HL-60 (cell line): ENCODE data around the gene NUDT14.

Experiments
- DNase-seq, 2 experiments: peaks; one replicate each; pipeline ENCODE4 v3.0.0-alpha.2; 2010 to 2020; ENCODE audit warnings: low read depth in 1 of 2, low spot score in 1 of 2
- H3K27ac ChIP-seq: fragments of 250-450 bp; sonication (Bioruptor Pico); replicated peaks from 2 replicates; pipeline ENCODE4 v1.5.1; 2020; ENCODE audit warnings: mild to moderate bottlenecking, moderate library complexity
- H3K27me3 ChIP-seq: fragments of 250-450 bp; sonication (Bioruptor Pico); 2 replicates; pipeline ENCODE4 v1.5.1; 2021; ENCODE audit warnings: mild to moderate bottlenecking, moderate library complexity; ENCODE audit not compliant: insufficient read depth, poor library complexity, severe bottlenecking
- H3K4me3 ChIP-seq: replicated peaks from 2 replicates; pipeline ENCODE4 v1.5.1; 2011; ENCODE audit warnings: mild to moderate bottlenecking, control low read depth, low read length; ENCODE audit not compliant: insufficient read depth
- CTCF ChIP-seq: IDR thresholded peaks from one replicate; pipeline ENCODE4 v1.5.1; 2011; ENCODE audit warnings: low read length, control low read depth, inconsistent platforms; ENCODE audit not compliant: insufficient read depth
- GABPA ChIP-seq: IDR thresholded peaks from 2 replicates; pipeline ENCODE4 v1.6.1; 2012; ENCODE audit warnings: low read depth
- POLR2AphosphoS5 ChIP-seq: IDR thresholded peaks from 2 replicates; pipeline ENCODE4 v1.6.1; 2012; ENCODE audit warnings: low read depth
- REST ChIP-seq: IDR thresholded peaks from 2 replicates; pipeline ENCODE4 v1.6.1; 2012; ENCODE audit warnings: low read depth; ENCODE audit not compliant: insufficient replicate concordance
- SPI1 ChIP-seq: IDR thresholded peaks from 2 replicates; pipeline ENCODE4 v1.6.1; 2012; ENCODE audit warnings: low read depth, mild to moderate bottlenecking, borderline replicate concordance

The NUDT14 gene

GRCh38 chr14:105207460-105207901 is 26.4 kb upstream of the NUDT14 start:
- H3K27ac ChIP-seq: no peak overlapping the region
- DNase-seq: no peak
- no peaks in the 10 kb centered on the region for H3K27me3 ChIP-seq
- no peak overlapping the region for H3K4me3 ChIP-seq
- TF ChIP-seq GABPA (no peak), REST (no peak), CTCF (no peak), POLR2AphosphoS5 (no peak), SPI1 (no peak)

GRCh38 chr14:105206873-105207272 is 25.8 kb upstream of the NUDT14 start:
- no peak overlapping the region for H3K27ac ChIP-seq
- no peak for DNase-seq
- no peak for TF ChIP-seq POLR2AphosphoS5

GRCh38 chr14:105205673-105206208 is 24.6 kb upstream of the NUDT14 start:
- DNase-seq: no peak
- no peak overlapping the region for H3K27ac ChIP-seq
- H3K4me3 ChIP-seq: no peak overlapping the region
- H3K27me3 ChIP-seq: no peaks in the 10 kb centered on the region
- TF ChIP-seq REST (no peak), POLR2AphosphoS5 (no peak), CTCF (no peak)

More at GRCh38 chr14:105206873-105207272, 25.8 kb upstream of the NUDT14 start:
- H3K4me3 ChIP-seq: no peak overlapping the region
- H3K27me3 ChIP-seq: no peaks in the 10 kb centered on the region

- TF ChIP-seq GABPA (no peak), REST (no peak), POLR2AphosphoS5 (no peak), SPI1 (no peak), CTCF (no peak)
Observed at GRCh38 chr14:105204931-105205672, 24.0 kb upstream of the NUDT14 start.

More at GRCh38 chr14:105204931-105205672, 24.0 kb upstream of the NUDT14 start:
- Histone ChIP-seq H3K27me3 (no peaks in the 10 kb centered on the region), H3K27ac (no peak overlapping the region), H3K4me3 (no peak overlapping the region)
- no peak for DNase-seq
